Fibroblast of the aortic adventitia (primary cell): Measurements from ENCODE around the gene DAB2IP. TPM values are rescaled to one million over a fixed set of nuclear protein-coding genes. Genes with fewer than 3 reads are reported as not detected.
A peak's percentile ranks its signal among the peaks of the same experiment; 100 is the strongest.

Experiments used
- DNase-seq: peaks from one replicate; pipeline ENCODE4 v3.0.0-alpha.2; 2010; ENCODE audit warnings: low read depth
- H3K4me3 ChIP-seq: 2 replicates; pipeline ENCODE4 v1.5.1; 2011; ENCODE audit warnings: low read depth, mild to moderate bottlenecking, control low read depth, low read length, moderate library complexity
- total RNA-seq: library from RNA; depleted of rRNA; stranded (reverse); fragments of >200 nt; gene quantifications from 2 replicates; pipeline ENCODE4 v1.2.3, GENCODE V29; 2012; ENCODE audit warnings: low replicate concordance
- TF ChIP-seq, protein P1 (sequence below): IDR thresholded peaks from 2 replicates; pipeline ENCODE4 v1.5.1; 2011; ENCODE audit warnings: mild to moderate bottlenecking, low read length, control low read depth, inconsistent platforms; ENCODE audit not compliant: insufficient read depth

Gene DAB2IP
- total RNA-seq, 1 donor, result 17.4 TPM

DNA sequence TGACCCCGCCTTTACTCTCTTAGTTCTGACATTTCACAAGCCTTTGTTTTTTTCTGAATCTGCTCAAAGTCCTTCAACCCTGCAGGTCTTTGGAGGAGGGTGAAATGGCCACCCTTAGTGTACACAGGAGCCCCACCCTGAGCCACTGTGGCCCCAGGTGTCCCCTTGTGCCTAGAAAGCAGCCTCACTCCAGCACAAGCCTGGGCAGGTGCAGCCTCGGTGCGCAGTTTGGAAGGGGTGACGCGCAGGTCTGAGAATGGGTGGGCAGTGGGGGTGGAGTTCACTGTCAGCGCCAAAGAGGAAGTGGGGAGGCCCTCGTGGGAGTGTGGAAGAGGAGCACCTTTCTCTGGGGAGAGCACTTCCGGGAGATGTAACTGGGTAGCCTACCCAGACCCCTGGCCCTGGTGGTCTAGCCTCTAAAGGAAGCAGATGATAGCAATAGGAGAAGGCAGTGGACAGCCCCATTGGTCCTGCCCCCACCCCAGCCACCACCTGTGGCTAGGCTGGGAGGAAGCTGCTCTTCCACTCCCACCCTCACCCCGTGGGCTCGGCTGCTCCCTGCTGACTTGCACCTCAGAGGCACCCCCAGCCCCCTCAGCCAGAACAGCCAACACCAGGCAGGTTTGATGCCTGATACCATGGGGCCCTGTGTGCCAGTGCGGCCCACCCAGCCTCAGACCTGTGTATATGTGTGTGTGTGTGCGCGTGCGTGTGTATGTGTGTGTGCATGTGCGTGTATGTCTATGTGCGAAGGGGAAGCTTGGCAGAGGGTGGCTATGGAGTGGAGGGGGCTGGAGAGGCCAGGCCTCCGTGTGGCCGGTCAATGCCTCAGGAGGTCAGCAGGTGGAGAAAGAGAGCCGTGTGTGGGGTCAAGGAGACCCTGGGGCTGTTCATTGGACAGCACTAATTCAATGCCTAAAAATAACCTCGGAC is 16.8 kb upstream of the DAB2IP start:
- TF ChIP-seq, protein P1, sequence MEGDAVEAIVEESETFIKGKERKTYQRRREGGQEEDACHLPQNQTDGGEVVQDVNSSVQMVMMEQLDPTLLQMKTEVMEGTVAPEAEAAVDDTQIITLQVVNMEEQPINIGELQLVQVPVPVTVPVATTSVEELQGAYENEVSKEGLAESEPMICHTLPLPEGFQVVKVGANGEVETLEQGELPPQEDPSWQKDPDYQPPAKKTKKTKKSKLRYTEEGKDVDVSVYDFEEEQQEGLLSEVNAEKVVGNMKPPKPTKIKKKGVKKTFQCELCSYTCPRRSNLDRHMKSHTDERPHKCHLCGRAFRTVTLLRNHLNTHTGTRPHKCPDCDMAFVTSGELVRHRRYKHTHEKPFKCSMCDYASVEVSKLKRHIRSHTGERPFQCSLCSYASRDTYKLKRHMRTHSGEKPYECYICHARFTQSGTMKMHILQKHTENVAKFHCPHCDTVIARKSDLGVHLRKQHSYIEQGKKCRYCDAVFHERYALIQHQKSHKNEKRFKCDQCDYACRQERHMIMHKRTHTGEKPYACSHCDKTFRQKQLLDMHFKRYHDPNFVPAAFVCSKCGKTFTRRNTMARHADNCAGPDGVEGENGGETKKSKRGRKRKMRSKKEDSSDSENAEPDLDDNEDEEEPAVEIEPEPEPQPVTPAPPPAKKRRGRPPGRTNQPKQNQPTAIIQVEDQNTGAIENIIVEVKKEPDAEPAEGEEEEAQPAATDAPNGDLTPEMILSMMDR, result peak; percentile 65
- DNase-seq, result peak; percentile 33
- no peak overlapping the region for H3K4me3 ChIP-seq

DNA sequence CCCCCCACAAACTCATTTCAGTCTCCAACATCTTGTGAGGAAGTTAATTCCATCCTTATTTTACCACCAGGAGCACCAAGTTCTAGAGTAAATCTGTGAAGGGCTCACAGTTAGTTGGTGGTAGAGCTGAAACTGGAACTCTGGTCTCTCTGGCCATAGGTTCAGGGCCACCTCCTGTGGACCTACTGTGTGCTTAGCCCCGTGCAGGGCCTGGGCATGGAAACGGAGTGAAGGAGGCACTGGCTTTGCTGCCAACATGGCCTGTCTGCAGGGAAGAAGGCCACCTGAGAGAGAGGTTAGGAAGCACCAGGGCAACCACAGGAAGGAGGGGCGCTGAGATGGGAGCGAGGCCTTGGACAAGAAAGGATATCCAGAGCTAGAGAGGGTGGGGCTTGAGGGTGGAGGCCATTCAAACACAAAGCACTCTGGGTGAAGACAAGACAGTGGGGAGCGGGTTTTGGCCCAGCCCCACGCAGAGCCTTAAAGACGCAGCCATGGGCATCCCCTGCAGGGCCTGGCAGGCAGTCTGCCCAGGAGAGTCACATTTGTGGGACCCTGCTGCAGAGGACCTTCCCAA is 16.0 kb upstream of the DAB2IP start:
- DNase-seq, result no peak
- no peak overlapping the region for H3K4me3 ChIP-seq
- TF ChIP-seq, protein P1, result no peak

DNA sequence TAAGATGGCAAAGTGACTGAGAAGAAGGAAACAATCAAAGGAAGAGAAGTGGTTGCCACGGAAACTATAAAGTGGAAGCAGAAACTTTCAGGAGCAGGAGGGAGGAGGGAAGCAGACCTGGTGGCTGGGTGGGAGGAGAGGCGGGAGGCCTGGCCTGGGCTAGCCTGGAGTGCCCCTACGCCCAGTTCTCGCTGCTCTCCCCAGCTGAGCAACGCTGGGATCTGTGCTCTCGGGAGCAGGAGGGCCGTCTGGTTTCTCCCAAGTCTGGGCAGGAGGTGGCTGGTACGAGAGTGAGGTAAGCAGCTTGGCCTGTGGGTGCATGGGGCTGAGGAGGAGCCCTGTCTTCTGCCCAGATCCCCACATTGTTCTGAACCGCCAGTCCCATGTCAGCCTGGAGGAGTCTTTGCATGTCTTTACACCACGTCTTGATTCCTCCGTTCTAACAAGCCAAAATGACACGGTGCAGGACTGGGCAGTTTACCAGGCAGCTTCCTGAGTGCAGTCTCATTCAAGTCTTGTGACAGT is 15.0 kb upstream of the DAB2IP start:
- peak; percentile 53 for DNase-seq
- TF ChIP-seq, protein P1, result no peak

DNA sequence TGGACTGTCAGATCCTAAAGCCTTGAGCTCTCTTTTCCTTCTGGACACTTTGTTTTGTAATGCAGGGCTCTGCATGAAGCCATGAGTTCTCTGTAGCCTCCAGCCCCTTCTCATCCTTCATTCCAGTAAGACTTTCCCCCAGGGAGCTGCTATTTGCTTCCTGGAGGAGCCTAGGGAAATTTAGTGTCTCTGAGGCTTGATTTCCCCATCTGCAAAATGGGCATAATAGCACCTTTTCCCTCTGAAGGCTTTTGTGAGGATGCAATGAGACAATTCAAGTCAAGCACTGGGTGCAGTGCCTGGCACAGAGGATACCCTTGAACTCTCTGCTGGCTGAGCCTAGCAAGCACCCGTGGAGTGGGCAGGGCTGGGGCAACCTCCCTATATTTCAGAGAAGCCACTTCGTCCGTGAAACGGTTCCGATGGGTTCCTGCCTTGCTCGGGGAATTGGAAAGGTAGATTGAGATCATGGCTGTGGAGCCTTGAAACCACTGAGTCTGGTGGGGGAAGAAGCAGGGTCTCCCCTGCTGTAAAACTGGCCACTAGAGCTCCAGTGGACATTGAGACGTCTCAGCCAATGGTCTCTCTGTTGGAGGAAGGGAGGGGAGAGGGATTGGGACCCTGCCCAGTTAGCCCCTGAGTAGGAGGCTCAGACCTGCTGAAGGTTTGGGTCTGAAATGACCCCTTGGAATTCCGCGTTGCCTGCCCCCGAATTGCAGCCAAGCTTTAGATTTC is 14.3 kb upstream of the DAB2IP start:
- no peak for DNase-seq
- TF ChIP-seq, protein P1, result no peak
- H3K4me3 ChIP-seq, result no peak overlapping the region

More for the DNA sequence above, 15.0 kb upstream of the DAB2IP start:
- H3K4me3 ChIP-seq, result no peak overlapping the region

DNA sequence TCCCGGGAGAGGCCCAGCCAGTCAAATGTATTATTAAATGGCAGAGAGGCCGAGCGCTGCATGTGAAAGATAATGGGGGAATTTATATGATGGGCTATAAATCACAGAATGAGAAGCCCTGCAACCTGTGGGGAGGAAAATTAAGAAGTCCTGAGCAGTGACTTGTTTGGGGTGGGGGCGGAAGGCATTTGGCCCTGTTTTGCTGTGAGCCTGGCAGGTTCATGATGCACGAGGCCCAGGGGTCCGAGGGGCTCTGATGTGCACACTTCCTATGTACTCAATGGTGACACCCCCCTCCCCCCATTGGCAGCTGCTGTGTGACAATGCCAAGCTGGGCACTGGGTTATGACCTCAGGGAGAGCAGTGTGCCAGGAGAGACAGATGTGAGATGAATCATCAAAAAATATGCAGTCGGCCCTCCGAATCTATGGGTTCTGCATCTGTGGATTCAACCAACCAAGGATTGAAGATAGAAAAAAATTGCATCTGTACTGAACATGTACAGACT is 13.7 kb upstream of the DAB2IP start:
- no peak overlapping the region for H3K4me3 ChIP-seq
- peak; percentile 49 for DNase-seq
- TF ChIP-seq, protein P1, result no peak

DNA sequence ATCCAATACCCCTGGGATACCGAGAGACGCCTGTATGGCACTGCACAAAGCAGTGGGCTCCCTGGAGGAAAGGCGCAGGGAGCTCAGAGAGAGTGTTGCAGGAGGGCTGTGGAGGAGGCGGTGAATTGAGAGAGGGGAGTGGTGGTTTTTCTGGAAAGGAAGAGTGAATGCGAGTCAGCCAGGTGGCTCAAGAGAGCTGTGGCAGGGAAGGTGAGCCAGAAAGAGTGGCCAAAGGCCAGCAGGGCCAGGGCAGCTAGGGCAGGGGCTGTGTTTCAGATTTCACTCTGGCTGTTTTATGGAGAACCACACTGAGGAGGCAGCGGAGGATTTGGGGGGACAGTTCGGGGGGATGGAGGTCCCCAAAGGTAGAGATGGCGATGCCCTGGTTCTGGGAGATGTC is 13.0 kb upstream of the DAB2IP start:
- H3K4me3 ChIP-seq, result no peak overlapping the region
- DNase-seq, result no peak
- TF ChIP-seq, protein P1, result no peak
